Measurements from ENCODE around the gene TREH.

GRCh38 chr11:118610225-118610772 is 69.2 kb downstream of the TREH start:
- TF ChIP-seq CTCF (IDR thresholded peaks at IDR 0.05) (no peak), POLR2A (IDR thresholded peaks at IDR 0.05) (no peak)

All from uterus (tissue), 2 donors.